GM12878 (cell line): ENCODE results near the gene ASCC1. TPM values are rescaled to one million over a fixed set of nuclear protein-coding genes. Genes with fewer than 3 reads are reported as not detected.

ENCODE experiments used
- BCL11A ChIP-seq: IDR thresholded peaks from 2 replicates; pipeline ENCODE4 v1.6.1; 2011; ENCODE audit warnings: low read depth, low read length
- BRCA1 ChIP-seq: IDR thresholded peaks from 2 replicates; pipeline ENCODE4 v1.6.1; 2011; ENCODE audit warnings: low read depth, low read length, improper control_type of control experiment
- CBX5 ChIP-seq: sonication (generic); IDR thresholded peaks from 2 replicates; pipeline ENCODE4 v1.6.1; 2016; ENCODE audit warnings: low read depth, moderate library complexity, mild to moderate bottlenecking, inconsistent platforms
- CHD2 ChIP-seq: IDR thresholded peaks from 2 replicates; pipeline ENCODE4 v1.6.1; 2011; ENCODE audit warnings: low read depth, low read length, improper control_type of control experiment, borderline replicate concordance
- EED ChIP-seq: sonication (generic); IDR thresholded peaks from 2 replicates; pipeline ENCODE4 v1.6.1; 2016; ENCODE audit warnings: antibody characterized with exemption, low read depth
- FOS ChIP-seq: IDR thresholded peaks from 3 replicates; pipeline ENCODE4 v1.6.1; 2011; ENCODE audit warnings: borderline replicate concordance; ENCODE audit not compliant: insufficient read length; ENCODE audit errors: extremely low read depth
- FOXK2 ChIP-seq: fragments of 450-650 bp; IDR thresholded peaks from 2 replicates; pipeline ENCODE4 v1.6.1; 2017; ENCODE audit warnings: mild to moderate bottlenecking, moderate library complexity
- IKZF1 ChIP-seq: fragments of 450-650 bp; conservative IDR thresholded peaks from 2 replicates; pipeline ENCODE4 v1.6.1; 2017; ENCODE audit warnings: antibody characterized with exemption, mild to moderate bottlenecking
- IKZF2 ChIP-seq, 2 experiments: fragments of 450-650 bp; IDR thresholded peaks; 2 replicates each; pipeline ENCODE4 v1.6.1; 2017; ENCODE audit warnings: mild to moderate bottlenecking in 2 of 2, moderate library complexity in 2 of 2
- JUND ChIP-seq: IDR thresholded peaks from 2 replicates; pipeline ENCODE4 v1.6.1; 2012; ENCODE audit warnings: low read depth, mild to moderate bottlenecking, low read length, improper control_type of control experiment, moderate library complexity
- KAT2A ChIP-seq: conservative IDR thresholded peaks from 2 replicates; pipeline ENCODE4 v1.6.1; 2011; ENCODE audit warnings: low read depth, low read length; ENCODE audit not compliant: control insufficient read depth
- NR2F1 ChIP-seq: fragments of 450-650 bp; conservative IDR thresholded peaks from 2 replicates; pipeline ENCODE4 v1.6.1; 2017; ENCODE audit warnings: mild to moderate bottlenecking
- PAX8 ChIP-seq: fragments of 450-650 bp; IDR thresholded peaks from 2 replicates; pipeline ENCODE4 v1.6.1; 2017; ENCODE audit warnings: mild to moderate bottlenecking, moderate library complexity
- PKNOX1 ChIP-seq: fragments of 450-650 bp; IDR thresholded peaks from 2 replicates; pipeline ENCODE4 v1.6.1; 2016; ENCODE audit warnings: mild to moderate bottlenecking
- POLR2A ChIP-seq: IDR thresholded peaks from 2 replicates; pipeline ENCODE4 v1.6.1; 2011; ENCODE audit warnings: low read depth, mild to moderate bottlenecking, low read length
- POU2F2 ChIP-seq: IDR thresholded peaks from 3 replicates; pipeline ENCODE4 v1.6.1; 2011; ENCODE audit warnings: low read depth, mild to moderate bottlenecking, low read length, borderline replicate concordance
- RAD21 ChIP-seq: IDR thresholded peaks from 2 replicates; pipeline ENCODE4 v1.6.1; 2011; ENCODE audit warnings: mild to moderate bottlenecking, low read depth, low read length, moderate library complexity; ENCODE audit not compliant: insufficient read depth
- RELA ChIP-seq: fragments of 450-650 bp; IDR thresholded peaks from 2 replicates; pipeline ENCODE4 v1.8.0; 2014; ENCODE audit warnings: borderline replicate concordance; ENCODE audit not compliant: partially characterized antibody
- RUNX3 ChIP-seq: IDR thresholded peaks from 2 replicates; pipeline ENCODE4 v1.6.1; 2012; ENCODE audit warnings: low read length, inconsistent platforms
- SIX5 ChIP-seq: IDR thresholded peaks from 2 replicates; pipeline ENCODE4 v1.6.1; 2011; ENCODE audit warnings: mild to moderate bottlenecking, low read depth, low read length, moderate library complexity; ENCODE audit not compliant: severe bottlenecking
- SMAD5 ChIP-seq: IDR thresholded peaks from 2 replicates; pipeline ENCODE4 v1.6.1; 2016; ENCODE audit warnings: antibody characterized with exemption, low read depth
- TBL1XR1 ChIP-seq: IDR thresholded peaks from 2 replicates; pipeline ENCODE4 v1.6.1; 2012; ENCODE audit warnings: low read depth, low read length, improper control_type of control experiment
- TCF3 ChIP-seq: IDR thresholded peaks from 2 replicates; pipeline ENCODE4 v1.6.1; 2012; ENCODE audit warnings: low read depth, mild to moderate bottlenecking, low read length, borderline replicate concordance; ENCODE audit not compliant: insufficient read depth
- ZBTB33 ChIP-seq: fragments of 450-650 bp; IDR thresholded peaks from 2 replicates; pipeline ENCODE4 v1.6.1; 2017; ENCODE audit warnings: mild to moderate bottlenecking
- polyA plus RNA-seq, 11 experiments: library from polyadenylated mRNA; depleted of rRNA in 4 of 11; unstranded in 6 of 11; stranded (reverse) in 5 of 11; fragments of >200 nt; fragmentation: Nextera tagmentation in 4 of 11; fragmentation: Illumina TruSeq in 1 of 11; extraction: Ambion mirVana in 4 of 11; extraction: Trizol in 1 of 11; gene quantifications; 1 replicate in 1 of 11; 2 replicates in 10 of 11; pipeline versions ENCODE4 v1.2.1 to v1.2.3, GENCODE V29; 2011 to 2016; ENCODE audit warnings: inconsistent platforms in 2 of 11, missing spikeins in 2 of 11, low read depth in 1 of 11
- total RNA-seq, 4 experiments: library from RNA; depleted of rRNA in 3 of 4; stranded (reverse); fragments of >200 nt in 3 of 4; fragmentation: Illumina TruSeq in 1 of 4; extraction: Trizol in 1 of 4; gene quantifications; 2 replicates each; pipeline versions ENCODE4 v1.2.1 to v1.2.3, GENCODE V29; 2013 to 2021
- TF ChIP-seq, protein P1 (sequence below): fragments of 150-350 bp; IDR thresholded peaks from 2 replicates; pipeline ENCODE4 v1.6.1; 2016; ENCODE audit warnings: low read depth, low read length
- TF ChIP-seq, protein P2 (sequence below): fragments of 450-650 bp; conservative IDR thresholded peaks from 2 replicates; pipeline ENCODE4 v1.6.1; 2017; ENCODE audit warnings: mild to moderate bottlenecking, moderate library complexity

The ASCC1 gene
- total and polyA plus RNA-seq, 10 of the 15 experiments (the other 5 are each of a cell fraction or from before 2014, with no cell fraction given), result 23.3 to 80.6 (median 42.8) TPM

- TF ChIP-seq IKZF2 (IDR thresholded peaks at IDR 0.05), result peak; percentile 94
- no peak for TF ChIP-seq FOXK2
- 0 out of 2 replicates have a peak, but pooled peaks have one; percentile 15 for TF ChIP-seq PKNOX1
- TF ChIP-seq NR2F1, result no peak
- TF ChIP-seq, protein P1, sequence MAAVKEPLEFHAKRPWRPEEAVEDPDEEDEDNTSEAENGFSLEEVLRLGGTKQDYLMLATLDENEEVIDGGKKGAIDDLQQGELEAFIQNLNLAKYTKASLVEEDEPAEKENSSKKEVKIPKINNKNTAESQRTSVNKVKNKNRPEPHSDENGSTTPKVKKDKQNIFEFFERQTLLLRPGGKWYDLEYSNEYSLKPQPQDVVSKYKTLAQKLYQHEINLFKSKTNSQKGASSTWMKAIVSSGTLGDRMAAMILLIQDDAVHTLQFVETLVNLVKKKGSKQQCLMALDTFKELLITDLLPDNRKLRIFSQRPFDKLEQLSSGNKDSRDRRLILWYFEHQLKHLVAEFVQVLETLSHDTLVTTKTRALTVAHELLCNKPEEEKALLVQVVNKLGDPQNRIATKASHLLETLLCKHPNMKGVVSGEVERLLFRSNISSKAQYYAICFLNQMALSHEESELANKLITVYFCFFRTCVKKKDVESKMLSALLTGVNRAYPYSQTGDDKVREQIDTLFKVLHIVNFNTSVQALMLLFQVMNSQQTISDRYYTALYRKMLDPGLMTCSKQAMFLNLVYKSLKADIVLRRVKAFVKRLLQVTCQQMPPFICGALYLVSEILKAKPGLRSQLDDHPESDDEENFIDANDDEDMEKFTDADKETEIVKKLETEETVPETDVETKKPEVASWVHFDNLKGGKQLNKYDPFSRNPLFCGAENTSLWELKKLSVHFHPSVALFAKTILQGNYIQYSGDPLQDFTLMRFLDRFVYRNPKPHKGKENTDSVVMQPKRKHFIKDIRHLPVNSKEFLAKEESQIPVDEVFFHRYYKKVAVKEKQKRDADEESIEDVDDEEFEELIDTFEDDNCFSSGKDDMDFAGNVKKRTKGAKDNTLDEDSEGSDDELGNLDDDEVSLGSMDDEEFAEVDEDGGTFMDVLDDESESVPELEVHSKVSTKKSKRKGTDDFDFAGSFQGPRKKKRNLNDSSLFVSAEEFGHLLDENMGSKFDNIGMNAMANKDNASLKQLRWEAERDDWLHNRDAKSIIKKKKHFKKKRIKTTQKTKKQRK, result no peak
- no peak for TF ChIP-seq BRCA1
- TF ChIP-seq TCF3, result no peak
- TF ChIP-seq CHD2, result no peak
- no peak for TF ChIP-seq RAD21
- no peak for TF ChIP-seq POLR2A
- TF ChIP-seq PAX8, result no peak
- TF ChIP-seq RELA, result no peak
- TF ChIP-seq SIX5, result no peak
- peak; percentile 55; the same call in 1 of the 2 replicates for TF ChIP-seq JUND
- TF ChIP-seq, protein P2, sequence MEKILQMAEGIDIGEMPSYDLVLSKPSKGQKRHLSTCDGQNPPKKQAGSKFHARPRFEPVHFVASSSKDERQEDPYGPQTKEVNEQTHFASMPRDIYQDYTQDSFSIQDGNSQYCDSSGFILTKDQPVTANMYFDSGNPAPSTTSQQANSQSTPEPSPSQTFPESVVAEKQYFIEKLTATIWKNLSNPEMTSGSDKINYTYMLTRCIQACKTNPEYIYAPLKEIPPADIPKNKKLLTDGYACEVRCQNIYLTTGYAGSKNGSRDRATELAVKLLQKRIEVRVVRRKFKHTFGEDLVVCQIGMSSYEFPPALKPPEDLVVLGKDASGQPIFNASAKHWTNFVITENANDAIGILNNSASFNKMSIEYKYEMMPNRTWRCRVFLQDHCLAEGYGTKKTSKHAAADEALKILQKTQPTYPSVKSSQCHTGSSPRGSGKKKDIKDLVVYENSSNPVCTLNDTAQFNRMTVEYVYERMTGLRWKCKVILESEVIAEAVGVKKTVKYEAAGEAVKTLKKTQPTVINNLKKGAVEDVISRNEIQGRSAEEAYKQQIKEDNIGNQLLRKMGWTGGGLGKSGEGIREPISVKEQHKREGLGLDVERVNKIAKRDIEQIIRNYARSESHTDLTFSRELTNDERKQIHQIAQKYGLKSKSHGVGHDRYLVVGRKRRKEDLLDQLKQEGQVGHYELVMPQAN, result no peak
- TF ChIP-seq ZBTB33, result no peak
- peak; percentile 92 for TF ChIP-seq POU2F2
- TF ChIP-seq CBX5, result no peak
- TF ChIP-seq FOS, result no peak
- TF ChIP-seq BCL11A, result peak; percentile 68; the same call in 1 of the 2 replicates
- no peak for TF ChIP-seq EED
- no peak for TF ChIP-seq KAT2A
- TF ChIP-seq TBL1XR1, result no peak
- peak; percentile 73 for TF ChIP-seq RUNX3
- TF ChIP-seq IKZF1, result peak; percentile 89
- TF ChIP-seq SMAD5, result no peak
Observed at GRCh38 chr10:72162978-72163377, 53.1 kb downstream of the ASCC1 start (continued).
